ENCODE measurements around the gene PIK3R6. TPM values are rescaled to one million over a fixed set of nuclear protein-coding genes. Genes with fewer than 3 reads are reported as not detected.

The PIK3R6 gene
- total RNA-seq, 4 donors from 2014 or later: 2.0 to 3.7 (median 2.4) TPM

- TF ChIP-seq CTCF (IDR thresholded peaks at IDR 0.05; ENCODE audit: low read depth): no peak
These were observed 25.6 kb upstream of the PIK3R6 start for GRCh38 chr17:8893059-8893458.

- TF ChIP-seq CTCF (IDR thresholded peaks at IDR 0.05; ENCODE audit: low read depth): no peak
These were observed 24.8 kb upstream of the PIK3R6 start for GRCh38 chr17:8892338-8892690.

GRCh38 chr17:8890671-8891070 lies 23.2 kb upstream of the PIK3R6 start:
- TF ChIP-seq CTCF (IDR thresholded peaks at IDR 0.05; ENCODE audit: low read depth): no peak

GRCh38 chr17:8889458-8890210 lies 22.2 kb upstream of the PIK3R6 start:
- no peak for TF ChIP-seq CTCF (IDR thresholded peaks at IDR 0.05; ENCODE audit: low read depth)

- no peak for TF ChIP-seq CTCF (IDR thresholded peaks at IDR 0.05; ENCODE audit: low read depth)
These were observed 21.3 kb upstream of the PIK3R6 start for GRCh38 chr17:8888704-8889302.

GRCh38 chr17:8887834-8888703 lies 20.6 kb upstream of the PIK3R6 start:
- TF ChIP-seq CTCF (IDR thresholded peaks at IDR 0.05; ENCODE audit: low read depth): no peak

- no peak for TF ChIP-seq CTCF (IDR thresholded peaks at IDR 0.05; ENCODE audit: low read depth)
These were observed 19.8 kb upstream of the PIK3R6 start for GRCh38 chr17:8887301-8887700.
